PC-3 (cell line): ENCODE results near the gene PDCD1LG2. TPM values are rescaled to one million over a fixed set of nuclear protein-coding genes. Genes with fewer than 3 reads are reported as not detected.

Experiments
- ATAC-seq: fragments of 200-7000 bp; cut with Tn5 transposase; 2 replicates; pipeline ENCODE4 v1.9.1; 2020; ENCODE audit warnings: mild to moderate bottlenecking, moderate library complexity
- BruUV-seq: library from RNA; stranded (reverse); fragments of 400-500 nt; replicated peaks from 2 replicates; lab custom pipeline; 2021; lab: Mats Ljungman, UMichigan
- CTCF ChIA-PET: fragments of 300-600 bp; sonication (Branson Sonifier 250); formaldehyde crosslinking; loops from one replicate; lab custom pipeline; 2022; ENCODE audit warnings: antibody characterized with exemption; lab: Charles Lee
- POLR2A ChIA-PET: fragments of 300-600 bp; sonication (Branson Sonifier 250); formaldehyde crosslinking; loops from one replicate; lab custom pipeline; 2022; ENCODE audit warnings: antibody characterized with exemption; ENCODE audit not compliant: unreplicated experiment; lab: Charles Lee
- DNase-seq: peaks from one replicate; pipeline ENCODE4 v3.0.0-alpha.2; 2015
- H2AFZ ChIP-seq: fragments of 300-600 bp; sonication (generic); 2 replicates; pipeline ENCODE4 v1.6.0; 2016; ENCODE audit warnings: antibody characterized with exemption, low read length
- H3F3A ChIP-seq: fragments of 300-600 bp; sonication (generic); one replicate; pipeline ENCODE4 v1.6.0; 2017; ENCODE audit warnings: antibody characterized with exemption, low read length, control low read depth, mild to moderate bottlenecking; ENCODE audit not compliant: unreplicated experiment
- H3K27ac ChIP-seq: fragments of 300-600 bp; sonication (generic); 2 replicates; pipeline ENCODE4 v1.5.1; 2016; ENCODE audit warnings: mild to moderate bottlenecking, low read length
- H3K27me3 ChIP-seq: fragments of 300-600 bp; sonication (generic); 2 replicates; pipeline ENCODE4 v1.6.1; 2016; ENCODE audit warnings: low read length, mixed read lengths
- H3K36me3 ChIP-seq: fragments of 300-600 bp; sonication (generic); 2 replicates; pipeline ENCODE4 v1.6.1; 2016; ENCODE audit warnings: low read depth, mixed run types, low read length, mixed read lengths
- H3K4me1 ChIP-seq: fragments of 300-600 bp; sonication (generic); 2 replicates; pipeline ENCODE4 v1.5.1; 2016; ENCODE audit warnings: low read length; ENCODE audit not compliant: insufficient read depth
- H3K4me2 ChIP-seq: fragments of 300-600 bp; sonication (generic); 2 replicates; pipeline ENCODE4 v1.6.0; 2016; ENCODE audit warnings: low read length
- H3K4me3 ChIP-seq: fragments of 300-600 bp; sonication (generic); 2 replicates; pipeline ENCODE4 v1.5.1; 2016; ENCODE audit warnings: mild to moderate bottlenecking, low read length, mixed read lengths
- H3K79me2 ChIP-seq: fragments of 300-600 bp; sonication (generic); 2 replicates; pipeline ENCODE4 v1.6.1; 2017; ENCODE audit warnings: low read length, mixed read lengths
- H3K9ac ChIP-seq: fragments of 300-600 bp; sonication (generic); 2 replicates; pipeline ENCODE4 v1.6.0; 2016; ENCODE audit warnings: mild to moderate bottlenecking, low read length
- H3K9me2 ChIP-seq: fragments of 300-600 bp; sonication (generic); replicated peaks from 2 replicates; pipeline ENCODE4 v1.6.1; 2016; ENCODE audit warnings: mixed run types, low read length, mixed read lengths
- H3K9me3 ChIP-seq: fragments of 300-600 bp; sonication (generic); 2 replicates; pipeline ENCODE4 v1.6.1; 2016; ENCODE audit warnings: low read length, mixed read lengths
- H4K20me1 ChIP-seq: fragments of 300-600 bp; sonication (generic); 2 replicates; pipeline ENCODE4 v1.6.1; 2016; ENCODE audit warnings: low read length, mixed read lengths
- EZH2 ChIP-seq: fragments of 300-600 bp; sonication (generic); IDR thresholded peaks from one replicate; pipeline ENCODE4 v1.6.1; 2017; ENCODE audit warnings: antibody characterized with exemption, mild to moderate bottlenecking, low read length; ENCODE audit not compliant: unreplicated experiment
- EZH2phosphoT487 ChIP-seq: fragments of 300-600 bp; sonication (generic); IDR thresholded peaks from 2 replicates; pipeline ENCODE4 v1.6.1; 2018; ENCODE audit warnings: mild to moderate bottlenecking, antibody characterized with exemption, low read length, borderline replicate concordance
- intact Hi-C: fragments of 100-400 bp; cut with micrococcal nuclease; formaldehyde crosslinking; loops from 2 replicates; pipeline ENCODE4 v1.9.0; 2023
- total RNA-seq: library from RNA; depleted of rRNA; stranded (reverse); fragments of >200 nt; gene quantifications from 2 replicates; pipeline ENCODE4 v1.2.3, GENCODE V29; 2014
- TF ChIP-seq, protein P1 (sequence below): fragments of 300-600 bp; sonication (generic); conservative IDR thresholded peaks from 2 replicates; pipeline ENCODE4 v1.5.1; 2017; ENCODE audit warnings: antibody characterized with exemption, low read depth, mild to moderate bottlenecking, low read length

Gene PDCD1LG2
- total RNA-seq, 1 experiment from 2014 or later = 1.4 TPM

DNA sequence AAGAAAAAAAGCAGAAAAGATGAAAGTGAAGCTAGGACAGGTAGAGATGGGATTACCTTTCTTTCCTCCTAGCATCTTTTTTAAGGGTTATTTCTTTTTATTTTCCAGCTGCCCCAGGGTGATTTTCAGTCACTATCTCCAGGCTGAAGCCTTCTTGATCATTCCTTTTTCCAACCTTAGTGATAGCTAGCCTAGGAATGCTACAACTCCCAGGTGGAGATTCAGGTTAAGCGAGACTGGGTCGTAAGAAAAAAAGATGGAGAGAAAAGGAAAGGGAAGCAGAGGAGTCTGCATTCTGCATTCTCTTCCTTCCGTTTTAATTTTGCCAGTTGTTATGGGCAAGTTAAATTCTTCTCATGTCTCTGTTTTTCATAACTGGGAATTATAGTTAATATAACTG lies 81.9 kb downstream of the PDCD1LG2 start:
- Histone ChIP-seq H3K4me1 (peaks cover 5% of the 10 kb centered on the region), H3K27ac (no peak overlapping the region), H3K4me3 (no peak overlapping the region), H3K79me2 (no peaks in the 10 kb centered on the region), H3K9me2 (no peaks in the 10 kb centered on the region), H3K9me3 (no peaks in the 10 kb centered on the region), H3K4me2 (no peak overlapping the region), H3F3A (no peaks in the 10 kb centered on the region), H4K20me1 (no peaks in the 10 kb centered on the region), H3K9ac (no peak overlapping the region), H3K27me3 (no peaks in the 10 kb centered on the region), H2AFZ (no peak overlapping the region), H3K36me3 (no peaks in the 10 kb centered on the region)
- DNase-seq (no peak), ATAC-seq (no peak)
- BruUV-seq = no TSS peak
- ChIA-PET POLR2A (no interaction called here), CTCF (no interaction called here)
- TF ChIP-seq, protein P1, sequence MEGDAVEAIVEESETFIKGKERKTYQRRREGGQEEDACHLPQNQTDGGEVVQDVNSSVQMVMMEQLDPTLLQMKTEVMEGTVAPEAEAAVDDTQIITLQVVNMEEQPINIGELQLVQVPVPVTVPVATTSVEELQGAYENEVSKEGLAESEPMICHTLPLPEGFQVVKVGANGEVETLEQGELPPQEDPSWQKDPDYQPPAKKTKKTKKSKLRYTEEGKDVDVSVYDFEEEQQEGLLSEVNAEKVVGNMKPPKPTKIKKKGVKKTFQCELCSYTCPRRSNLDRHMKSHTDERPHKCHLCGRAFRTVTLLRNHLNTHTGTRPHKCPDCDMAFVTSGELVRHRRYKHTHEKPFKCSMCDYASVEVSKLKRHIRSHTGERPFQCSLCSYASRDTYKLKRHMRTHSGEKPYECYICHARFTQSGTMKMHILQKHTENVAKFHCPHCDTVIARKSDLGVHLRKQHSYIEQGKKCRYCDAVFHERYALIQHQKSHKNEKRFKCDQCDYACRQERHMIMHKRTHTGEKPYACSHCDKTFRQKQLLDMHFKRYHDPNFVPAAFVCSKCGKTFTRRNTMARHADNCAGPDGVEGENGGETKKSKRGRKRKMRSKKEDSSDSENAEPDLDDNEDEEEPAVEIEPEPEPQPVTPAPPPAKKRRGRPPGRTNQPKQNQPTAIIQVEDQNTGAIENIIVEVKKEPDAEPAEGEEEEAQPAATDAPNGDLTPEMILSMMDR = no peak
- no peak for TF ChIP-seq EZH2phosphoT487
- TF ChIP-seq EZH2 = no peak
- intact Hi-C loops = loop anchor here (10.0 kb wide), 1 partner anchor 837 kb away; no protein-coding TSS in a partner anchor

GRCh38 chr9:5592904-5593303 lies 82.6 kb downstream of the PDCD1LG2 start:
- Histone ChIP-seq H3K9me3 (no peaks in the 10 kb centered on the region), H3K4me3 (no peak overlapping the region), H3K4me2 (no peak overlapping the region), H4K20me1 (no peaks in the 10 kb centered on the region), H3K9ac (no peak overlapping the region), H3F3A (no peaks in the 10 kb centered on the region), H3K9me2 (no peaks in the 10 kb centered on the region), H2AFZ (no peak overlapping the region), H3K4me1 (no peaks in the 10 kb centered on the region), H3K27ac (no peak overlapping the region), H3K36me3 (no peaks in the 10 kb centered on the region), H3K27me3 (no peaks in the 10 kb centered on the region), H3K79me2 (no peaks in the 10 kb centered on the region)
- POLR2A ChIA-PET = no interaction called here
- CTCF ChIA-PET = no interaction called here
- TF ChIP-seq, protein P1 = no peak
- TF ChIP-seq EZH2 (no peak), EZH2phosphoT487 (no peak)
- no TSS peak for BruUV-seq
- DNase-seq (no peak), ATAC-seq (no peak)
- intact Hi-C loops = loop anchor here (10.0 kb wide), 1 partner anchor 838 kb away; no protein-coding TSS in a partner anchor

GRCh38 chr9:5593904-5594303 lies 83.6 kb downstream of the PDCD1LG2 start:
- Histone ChIP-seq H3K4me3 (no peak overlapping the region), H3F3A (no peaks in the 10 kb centered on the region), H3K36me3 (no peaks in the 10 kb centered on the region), H2AFZ (no peak overlapping the region), H3K79me2 (no peaks in the 10 kb centered on the region), H3K9me3 (no peaks in the 10 kb centered on the region), H3K27me3 (no peaks in the 10 kb centered on the region), H3K9ac (no peak overlapping the region), H3K9me2 (no peaks in the 10 kb centered on the region), H3K4me2 (no peak overlapping the region), H3K27ac (no peak overlapping the region), H4K20me1 (no peaks in the 10 kb centered on the region), H3K4me1 (no peaks in the 10 kb centered on the region)
- intact Hi-C loops = loop anchor here (10.0 kb wide), 1 partner anchor 839 kb away; no protein-coding TSS in a partner anchor
- ChIA-PET CTCF (no interaction called here), POLR2A (no interaction called here)
- BruUV-seq = no TSS peak
- ATAC-seq (no peak), DNase-seq (no peak)
- no peak for TF ChIP-seq EZH2phosphoT487
- no peak for TF ChIP-seq EZH2
- TF ChIP-seq, protein P1 = no peak
